Measurements from ENCODE around the gene ITGA2.

The ITGA2 gene

DNA sequence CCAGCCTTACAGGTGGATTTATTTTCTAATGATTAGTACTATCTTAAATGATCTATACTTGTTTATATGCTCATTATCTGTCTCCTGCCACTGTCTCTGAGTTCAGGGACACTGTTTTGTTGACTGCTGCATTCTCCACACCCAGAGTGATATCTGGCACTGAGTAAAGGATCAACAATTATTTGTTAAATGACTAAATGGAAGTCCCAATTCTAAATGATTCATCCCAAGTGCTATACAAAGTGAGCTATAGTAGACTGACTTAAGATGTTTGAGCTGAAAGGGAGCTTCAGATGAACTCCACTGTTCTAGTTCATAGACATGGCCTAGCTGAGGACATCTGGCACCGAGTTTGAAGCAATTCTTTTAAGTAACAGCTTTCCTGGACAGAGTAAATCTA lies 40.5 kb downstream of the ITGA2 start:
- H3K4me1 ChIP-seq (ENCODE audit: insufficient read depth, insufficient read length): no peaks in the 10 kb centered on the region
- H3K27me3 ChIP-seq (ENCODE audit: insufficient read depth, insufficient read length): no peaks in the 10 kb centered on the region
- no peaks in the 10 kb centered on the region for H3K9me3 ChIP-seq (ENCODE audit: insufficient read depth, low read length)
- TF ChIP-seq ZNF274 (IDR thresholded peaks at IDR 0.05; ENCODE audit: low read depth, low read length) (no peak), SUZ12 (IDR thresholded peaks at IDR 0.05; ENCODE audit: extremely low read depth, insufficient read depth, insufficient read length) (no peak), YY1 (IDR thresholded peaks at IDR 0.05; ENCODE audit: insufficient read depth, insufficient read length) (no peak)
- no peak overlapping the region for H3K9ac ChIP-seq (ENCODE audit: insufficient read length, low read depth)
- H3K4me3 ChIP-seq (ENCODE audit: insufficient read length, low read depth): no peak overlapping the region
- no peak for DNase-seq (ENCODE audit: low read depth, low spot score)
- no peaks in the 10 kb centered on the region for H3K36me3 ChIP-seq (ENCODE audit: insufficient read depth, insufficient read length, low read length)

DNA sequence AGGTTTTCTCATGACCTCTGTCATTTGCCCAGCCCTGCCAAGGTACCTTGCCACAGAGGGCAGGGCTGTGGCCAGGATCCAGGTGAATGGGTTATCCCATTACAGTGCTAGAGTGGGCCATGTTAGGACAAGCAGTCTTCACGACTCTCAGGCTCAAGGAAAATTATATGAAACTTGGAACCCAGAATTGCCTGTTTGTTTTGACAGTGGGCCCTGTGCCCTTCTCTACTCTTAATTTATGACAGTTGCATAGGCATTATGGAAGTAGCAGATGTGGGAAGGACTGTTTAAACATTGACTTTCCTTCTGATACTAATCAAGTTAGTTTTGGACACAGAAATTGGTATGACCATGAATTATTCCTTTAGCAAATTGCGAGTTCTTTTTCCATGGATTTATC lies 41.7 kb downstream of the ITGA2 start:
- TF ChIP-seq YY1 (IDR thresholded peaks at IDR 0.05; ENCODE audit: insufficient read depth, insufficient read length): no peak
- no peak for TF ChIP-seq ZNF274 (IDR thresholded peaks at IDR 0.05; ENCODE audit: low read depth, low read length)
- TF ChIP-seq SUZ12 (IDR thresholded peaks at IDR 0.05; ENCODE audit: extremely low read depth, insufficient read depth, insufficient read length): no peak
- no peak overlapping the region for H3K4me3 ChIP-seq (ENCODE audit: insufficient read length, low read depth)

GRCh38 chr5:53031695-53032096 lies 42.5 kb downstream of the ITGA2 start:
- no peaks in the 10 kb centered on the region for H3K9me3 ChIP-seq (ENCODE audit: insufficient read depth, low read length)
- no peaks in the 10 kb centered on the region for H3K36me3 ChIP-seq (ENCODE audit: insufficient read depth, insufficient read length, low read length)
- no peaks in the 10 kb centered on the region for H3K27me3 ChIP-seq (ENCODE audit: insufficient read depth, insufficient read length)
- H3K4me1 ChIP-seq (ENCODE audit: insufficient read depth, insufficient read length): no peaks in the 10 kb centered on the region
- DNase-seq (ENCODE audit: low read depth, low spot score): no peak
- no peak overlapping the region for H3K9ac ChIP-seq (ENCODE audit: insufficient read length, low read depth)
- no peak overlapping the region for H3K4me3 ChIP-seq (ENCODE audit: insufficient read length, low read depth)
- no peak for TF ChIP-seq YY1 (IDR thresholded peaks at IDR 0.05; ENCODE audit: insufficient read depth, insufficient read length)
- TF ChIP-seq SUZ12 (IDR thresholded peaks at IDR 0.05; ENCODE audit: extremely low read depth, insufficient read depth, insufficient read length): no peak
- no peak for TF ChIP-seq ZNF274 (IDR thresholded peaks at IDR 0.05; ENCODE audit: low read depth, low read length)

More for the DNA sequence above, 41.7 kb downstream of the ITGA2 start:
- Histone ChIP-seq H3K4me1 (ENCODE audit: insufficient read depth, insufficient read length) (no peaks in the 10 kb centered on the region), H3K36me3 (ENCODE audit: insufficient read depth, insufficient read length, low read length) (no peaks in the 10 kb centered on the region), H3K9ac (ENCODE audit: insufficient read length, low read depth) (no peak overlapping the region), H3K9me3 (ENCODE audit: insufficient read depth, low read length) (no peaks in the 10 kb centered on the region), H3K27me3 (ENCODE audit: insufficient read depth, insufficient read length) (no peaks in the 10 kb centered on the region)
- DNase-seq (ENCODE audit: low read depth, low spot score): no peak

- no peak for TF ChIP-seq YY1 (IDR thresholded peaks at IDR 0.05; ENCODE audit: insufficient read depth, insufficient read length)
- no peak for TF ChIP-seq SUZ12 (IDR thresholded peaks at IDR 0.05; ENCODE audit: extremely low read depth, insufficient read depth, insufficient read length)
- no peak for TF ChIP-seq ZNF274 (IDR thresholded peaks at IDR 0.05; ENCODE audit: low read depth, low read length)
- Histone ChIP-seq H3K36me3 (ENCODE audit: insufficient read depth, insufficient read length, low read length) (no peaks in the 10 kb centered on the region), H3K9me3 (ENCODE audit: insufficient read depth, low read length) (no peaks in the 10 kb centered on the region), H3K27me3 (ENCODE audit: insufficient read depth, insufficient read length) (no peaks in the 10 kb centered on the region), H3K9ac (ENCODE audit: insufficient read length, low read depth) (no peak overlapping the region), H3K4me1 (ENCODE audit: insufficient read depth, insufficient read length) (no peaks in the 10 kb centered on the region), H3K4me3 (ENCODE audit: insufficient read length, low read depth) (no peak overlapping the region)
- no peak for DNase-seq (ENCODE audit: low read depth, low spot score)
These were observed 43.0 kb downstream of the ITGA2 start for GRCh38 chr5:53032188-53032587.

DNA sequence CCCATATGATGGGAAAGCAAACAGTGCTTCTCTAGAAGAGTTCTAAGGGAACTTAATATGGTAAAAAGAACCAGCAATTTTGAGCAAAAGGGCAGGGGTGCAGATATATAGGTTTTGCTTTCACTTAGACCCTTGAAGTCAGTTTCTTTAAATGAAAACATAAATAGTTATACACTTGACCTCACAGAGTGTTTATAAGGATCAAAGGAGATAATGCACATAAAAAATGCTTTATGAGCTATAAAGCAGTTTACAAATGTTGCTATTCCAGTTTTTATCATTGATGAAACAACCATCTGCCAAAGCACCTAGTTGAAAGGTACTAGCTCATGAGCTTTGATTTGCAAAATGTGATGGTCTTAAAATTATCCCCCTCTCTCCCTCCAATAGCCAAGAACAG lies 45.7 kb downstream of the ITGA2 start:
- H3K4me3 ChIP-seq (ENCODE audit: insufficient read length, low read depth): no peak overlapping the region
- no peaks in the 10 kb centered on the region for H3K4me1 ChIP-seq (ENCODE audit: insufficient read depth, insufficient read length)
- DNase-seq (ENCODE audit: low read depth, low spot score): no peak
- no peak for TF ChIP-seq SUZ12 (IDR thresholded peaks at IDR 0.05; ENCODE audit: extremely low read depth, insufficient read depth, insufficient read length)
- TF ChIP-seq YY1 (IDR thresholded peaks at IDR 0.05; ENCODE audit: insufficient read depth, insufficient read length): no peak
- TF ChIP-seq ZNF274 (IDR thresholded peaks at IDR 0.05; ENCODE audit: low read depth, low read length): no peak
- H3K9ac ChIP-seq (ENCODE audit: insufficient read length, low read depth): no peak overlapping the region
- no peaks in the 10 kb centered on the region for H3K36me3 ChIP-seq (ENCODE audit: insufficient read depth, insufficient read length, low read length)
- H3K9me3 ChIP-seq (ENCODE audit: insufficient read depth, low read length): no peaks in the 10 kb centered on the region
- no peaks in the 10 kb centered on the region for H3K27me3 ChIP-seq (ENCODE audit: insufficient read depth, insufficient read length)

- Histone ChIP-seq H3K9me3 (ENCODE audit: insufficient read depth, low read length) (no peaks in the 10 kb centered on the region), H3K4me3 (ENCODE audit: insufficient read length, low read depth) (no peak overlapping the region), H3K4me1 (ENCODE audit: insufficient read depth, insufficient read length) (no peaks in the 10 kb centered on the region), H3K9ac (ENCODE audit: insufficient read length, low read depth) (no peak overlapping the region), H3K36me3 (ENCODE audit: insufficient read depth, insufficient read length, low read length) (no peaks in the 10 kb centered on the region), H3K27me3 (ENCODE audit: insufficient read depth, insufficient read length) (no peaks in the 10 kb centered on the region)
- peak; percentile 6 for DNase-seq (ENCODE audit: low read depth, low spot score)
- no peak for TF ChIP-seq YY1 (IDR thresholded peaks at IDR 0.05; ENCODE audit: insufficient read depth, insufficient read length)
- TF ChIP-seq SUZ12 (IDR thresholded peaks at IDR 0.05; ENCODE audit: extremely low read depth, insufficient read depth, insufficient read length): no peak
- no peak for TF ChIP-seq ZNF274 (IDR thresholded peaks at IDR 0.05; ENCODE audit: low read depth, low read length)
These were observed 46.8 kb downstream of the ITGA2 start for GRCh38 chr5:53035868-53036381.

GRCh38 chr5:53037141-53037859 lies 48.1 kb downstream of the ITGA2 start:
- no peaks in the 10 kb centered on the region for H3K9me3 ChIP-seq (ENCODE audit: insufficient read depth, low read length)
- no peak for DNase-seq (ENCODE audit: low read depth, low spot score)
- H3K36me3 ChIP-seq (ENCODE audit: insufficient read depth, insufficient read length, low read length): no peaks in the 10 kb centered on the region
- no peaks in the 10 kb centered on the region for H3K4me1 ChIP-seq (ENCODE audit: insufficient read depth, insufficient read length)
- no peak overlapping the region for H3K4me3 ChIP-seq (ENCODE audit: insufficient read length, low read depth)
- no peaks in the 10 kb centered on the region for H3K27me3 ChIP-seq (ENCODE audit: insufficient read depth, insufficient read length)
- no peak overlapping the region for H3K9ac ChIP-seq (ENCODE audit: insufficient read length, low read depth)
- no peak for TF ChIP-seq ZNF274 (IDR thresholded peaks at IDR 0.05; ENCODE audit: low read depth, low read length)
- TF ChIP-seq SUZ12 (IDR thresholded peaks at IDR 0.05; ENCODE audit: extremely low read depth, insufficient read depth, insufficient read length): no peak
- no peak for TF ChIP-seq YY1 (IDR thresholded peaks at IDR 0.05; ENCODE audit: insufficient read depth, insufficient read length)

All from NT2/D1 (cell line).